GM12892 (cell line): ENCODE measurements around the gene RNF114. TPM values are rescaled to one million over a fixed set of nuclear protein-coding genes. Genes with fewer than 3 reads are reported as not detected.
A peak's percentile ranks its signal among the peaks of the same experiment; 100 is the strongest.

ENCODE experiments used
- DNase-seq: peaks from one replicate; pipeline ENCODE4 v3.0.0; 2011; ENCODE audit not compliant: insufficient read length
- FAIRE-seq: peaks from 2 replicates; lab custom pipeline; 2011; peaks lifted over from hg19 to GRCh38; lab: Jason Lieb, UNC
- POLR2A ChIP-seq: IDR thresholded peaks from 2 replicates; pipeline ENCODE4 v1.6.1; 2011; ENCODE audit warnings: low read depth, low read length, control low read depth
- POLR2AphosphoS5 ChIP-seq: IDR thresholded peaks from 2 replicates; pipeline ENCODE4 v1.6.1; 2011; ENCODE audit warnings: low read depth, low read length, control low read depth
- TAF1 ChIP-seq: IDR thresholded peaks from 2 replicates; pipeline ENCODE4 v1.6.1; 2011; ENCODE audit warnings: low read depth, mild to moderate bottlenecking, control low read depth, low read length, borderline replicate concordance
- polyA plus RNA-seq: library from polyadenylated mRNA; unstranded; fragments of >200 nt; gene quantifications from one replicate; pipeline ENCODE4 v1.2.1, GENCODE V29; 2012; ENCODE audit warnings: missing spikeins, inconsistent platforms; ENCODE audit not compliant: missing spikeins

RNF114 gene, protein sequence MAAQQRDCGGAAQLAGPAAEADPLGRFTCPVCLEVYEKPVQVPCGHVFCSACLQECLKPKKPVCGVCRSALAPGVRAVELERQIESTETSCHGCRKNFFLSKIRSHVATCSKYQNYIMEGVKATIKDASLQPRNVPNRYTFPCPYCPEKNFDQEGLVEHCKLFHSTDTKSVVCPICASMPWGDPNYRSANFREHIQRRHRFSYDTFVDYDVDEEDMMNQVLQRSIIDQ
- polyA plus RNA-seq = 50.3 TPM

DNA sequence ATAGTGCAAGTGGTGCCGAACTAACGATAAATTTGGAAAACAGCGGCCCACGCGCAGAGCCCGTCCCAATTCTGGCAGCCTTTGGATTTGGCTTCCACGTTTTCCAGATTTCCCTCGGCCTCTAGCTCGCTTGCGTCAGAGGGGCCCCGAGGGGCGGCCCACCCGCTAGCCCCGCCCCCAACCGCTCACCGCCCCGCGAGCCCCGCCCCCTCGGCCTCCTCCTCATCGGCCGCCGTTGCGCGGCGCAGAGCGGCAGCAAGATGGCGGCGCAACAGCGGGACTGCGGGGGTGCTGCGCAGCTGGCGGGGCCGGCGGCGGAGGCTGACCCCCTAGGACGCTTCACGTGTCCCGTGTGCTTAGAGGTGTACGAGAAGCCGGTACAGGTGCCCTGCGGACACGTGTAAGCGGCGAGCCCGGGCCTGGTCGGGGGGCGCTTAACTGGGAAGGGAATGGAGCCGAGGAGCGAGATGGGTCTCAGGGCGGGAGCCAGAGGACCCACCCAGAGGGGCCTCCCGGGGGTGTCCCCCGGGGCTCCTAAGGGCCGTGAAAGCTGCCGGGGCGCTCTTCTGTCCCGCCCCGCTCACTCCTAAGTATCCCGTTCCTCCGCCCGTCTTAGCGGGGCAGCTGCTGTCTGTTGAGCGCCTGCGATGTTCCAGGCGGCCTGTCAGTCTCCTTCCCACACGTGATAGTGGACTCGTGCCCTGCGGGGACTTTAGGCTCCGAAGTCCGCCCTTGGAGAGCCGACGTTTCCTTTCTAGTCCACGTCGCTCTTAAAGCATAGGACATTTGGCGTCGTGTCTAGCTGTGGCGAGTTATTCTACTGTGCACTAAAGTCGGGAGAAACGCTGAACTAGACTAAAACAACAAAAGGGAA lies at the start of gene RNF114:
TSS of gene RNF114 (plus strand) at position 245 of the 874 bp plus-strand sequence. CDS start at position 261, 16 bp downstream.
- TF ChIP-seq POLR2A (peak; percentile 83; the same call in 1 of the 2 replicates), POLR2AphosphoS5 (peak; percentile 85), TAF1 (peak; percentile 77; the same call in 1 of the 2 replicates)
- peak; percentile 95 for DNase-seq
- peak; percentile 67 for FAIRE-seq

DNA sequence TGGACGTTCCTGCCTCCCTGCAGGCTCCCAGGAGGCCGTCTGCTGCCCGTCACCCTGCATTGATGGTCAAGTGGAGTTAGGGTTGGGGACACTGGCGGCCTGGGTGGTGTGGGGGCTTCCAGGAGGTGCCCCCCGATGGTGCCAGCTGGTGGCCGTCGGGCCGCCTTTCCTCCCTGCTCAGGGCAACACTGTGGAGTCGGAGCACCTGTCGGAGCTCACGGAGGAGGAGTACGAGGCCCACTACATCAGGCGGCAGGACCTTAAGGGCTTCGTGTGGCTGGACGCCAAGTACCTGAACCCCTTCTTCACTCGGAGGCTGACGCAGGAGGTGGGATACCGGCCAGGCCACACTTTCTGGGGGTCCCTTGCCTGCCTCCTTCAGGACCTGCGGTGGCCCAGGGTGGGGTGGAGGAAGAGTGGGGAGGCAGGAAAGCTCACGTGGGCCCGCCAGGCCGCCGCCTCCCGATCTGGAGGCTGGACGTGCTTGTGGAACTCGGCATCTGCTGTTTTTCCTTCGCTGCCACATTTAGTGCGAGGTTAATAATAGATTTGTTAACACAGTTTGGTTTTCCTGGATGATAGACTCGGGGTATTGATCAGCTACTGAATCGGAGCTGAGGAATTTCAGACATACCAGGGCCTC lies 49.5 kb upstream of the RNF114 start:
- TF ChIP-seq POLR2AphosphoS5 (no peak), POLR2A (no peak), TAF1 (no peak)
- no peak for FAIRE-seq

DNA sequence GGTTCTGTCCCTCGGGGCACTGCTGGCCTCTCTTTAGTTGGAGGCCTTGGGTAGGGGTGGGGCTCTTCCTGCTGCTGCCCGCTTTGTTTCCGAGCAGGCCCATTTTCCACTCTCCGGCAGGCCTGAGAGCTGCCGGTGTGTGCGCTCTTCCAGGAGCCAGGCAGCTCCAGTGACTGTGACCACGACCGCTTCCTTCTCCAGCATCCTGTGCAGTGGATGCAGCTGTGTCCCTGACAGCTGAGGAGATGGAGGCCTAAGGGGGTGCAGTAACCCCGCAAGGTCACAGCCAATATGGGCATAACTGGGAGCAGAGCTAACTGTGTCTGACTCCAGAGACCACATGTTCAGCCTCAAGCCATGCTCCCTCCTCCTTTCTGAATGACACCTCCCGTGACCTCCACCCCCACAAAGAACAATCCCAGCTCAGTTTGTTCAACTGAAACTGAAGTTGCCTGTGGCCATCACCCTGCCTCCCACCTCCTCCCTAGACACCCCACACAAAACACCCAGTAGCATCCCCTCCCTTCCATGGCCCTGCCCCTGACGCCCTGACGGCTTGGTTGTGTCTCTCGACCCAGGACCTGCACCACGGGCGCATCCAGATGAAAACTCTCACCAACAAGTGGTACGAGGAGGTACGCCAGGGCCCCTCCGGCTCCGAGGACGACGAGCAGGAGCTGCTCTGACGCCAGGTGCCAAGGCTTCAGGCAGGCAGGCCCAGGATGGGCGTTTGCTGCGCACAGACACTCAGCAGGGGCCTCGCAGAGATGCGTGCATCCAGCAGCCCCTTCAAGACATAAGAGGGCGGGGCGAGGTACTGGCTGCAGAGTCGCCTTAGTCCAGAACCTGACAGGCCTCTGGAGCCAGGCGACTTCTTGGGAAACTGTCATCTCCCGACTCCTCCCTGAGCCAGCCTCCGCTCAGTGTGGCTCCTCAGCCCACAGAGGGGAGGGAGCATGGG lies 48.7 kb upstream of the RNF114 start:
- no peak for DNase-seq
- FAIRE-seq = no peak
- TF ChIP-seq POLR2AphosphoS5 = no peak
- TF ChIP-seq TAF1 = no peak
- TF ChIP-seq POLR2A = no peak

More for the DNA sequence above, 49.5 kb upstream of the RNF114 start:
- no peak for DNase-seq

DNA sequence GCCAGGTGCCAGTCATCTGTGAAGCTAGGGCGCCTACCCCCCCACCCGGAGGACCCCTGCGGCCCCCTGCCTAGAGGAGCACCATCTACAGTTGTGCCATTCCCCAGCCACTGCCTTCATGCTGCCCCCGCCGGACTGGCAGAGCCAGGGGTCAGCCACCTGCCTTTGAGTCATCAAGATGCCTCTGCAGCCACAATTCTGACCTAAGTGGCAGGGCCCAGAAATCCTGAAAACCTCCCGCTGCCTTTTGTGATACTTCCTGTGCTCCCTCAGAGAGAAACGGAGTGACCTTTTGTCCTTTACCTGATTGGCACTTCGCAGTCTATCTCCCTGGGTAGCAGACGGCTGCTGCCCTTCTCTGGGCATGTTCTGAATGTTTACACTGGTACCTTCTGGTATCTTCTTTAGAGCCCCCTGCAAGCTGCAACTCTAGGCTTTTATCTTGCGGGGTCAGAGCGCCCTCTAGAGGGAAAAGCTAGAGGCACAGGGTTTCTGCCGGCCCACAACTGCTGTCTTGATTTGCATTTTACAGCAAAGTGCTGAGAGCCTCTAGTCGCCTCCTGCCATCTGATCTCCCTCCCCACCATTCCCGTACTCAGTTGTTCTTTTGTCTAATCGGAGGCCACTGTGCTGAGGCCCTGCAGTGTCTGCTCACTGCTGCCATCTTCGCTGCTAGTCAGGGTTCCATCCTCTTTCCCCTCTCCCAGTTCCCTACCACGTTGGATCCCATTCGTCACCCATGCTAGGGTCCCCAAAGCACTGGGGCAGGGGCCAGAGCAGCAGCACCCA lies 47.8 kb upstream of the RNF114 start:
- FAIRE-seq = peak; percentile 90
- TF ChIP-seq TAF1 (no peak), POLR2A (no peak), POLR2AphosphoS5 (no peak)
- peak; percentile 70 for DNase-seq

DNA sequence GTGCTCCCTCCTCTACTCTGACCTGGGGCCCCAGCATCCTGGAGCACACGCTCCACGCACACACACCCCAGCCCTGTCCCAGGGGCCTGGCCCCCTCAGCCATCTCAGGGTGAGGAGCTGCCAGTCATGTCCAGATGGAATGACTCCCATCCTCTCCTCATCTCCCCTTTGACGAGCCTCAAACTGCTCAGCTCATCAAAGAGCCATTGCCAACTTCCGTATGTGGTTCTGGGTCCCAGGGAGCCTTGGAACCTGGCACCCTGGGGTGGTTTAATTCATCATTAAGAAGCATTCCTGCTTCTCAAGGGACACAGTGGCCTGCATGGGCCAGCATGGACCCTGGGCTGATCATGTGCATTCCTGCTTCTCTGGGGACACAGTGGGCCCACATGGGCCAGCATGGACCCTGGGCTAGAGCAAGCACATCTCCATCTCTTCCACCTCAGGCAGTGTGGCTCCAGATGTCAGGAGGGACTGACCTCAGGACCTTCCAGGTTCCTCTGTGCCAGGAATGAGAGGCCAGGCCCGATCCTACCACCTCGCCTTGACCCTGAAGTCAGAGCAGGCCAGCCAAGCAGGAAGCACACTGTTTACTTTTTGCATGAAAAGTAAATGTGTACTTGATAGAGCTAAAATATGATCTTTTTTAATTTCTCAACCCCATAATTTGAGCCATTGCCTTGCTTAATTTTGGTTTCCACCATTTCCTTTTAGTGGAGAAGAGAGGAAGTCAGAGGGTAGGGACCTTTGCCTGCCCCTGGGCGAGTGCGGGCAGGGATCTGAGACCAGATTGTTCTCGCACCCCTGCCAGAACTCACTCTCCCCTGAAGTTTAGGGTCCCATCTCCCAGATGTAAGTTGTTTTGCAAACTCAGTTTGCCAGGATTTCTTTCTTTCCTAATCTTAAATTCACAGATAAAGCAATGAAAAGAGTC lies 46.9 kb upstream of the RNF114 start:
- no peak for FAIRE-seq
- DNase-seq = no peak
- TF ChIP-seq POLR2AphosphoS5 (no peak), POLR2A (no peak), TAF1 (no peak)

DNA sequence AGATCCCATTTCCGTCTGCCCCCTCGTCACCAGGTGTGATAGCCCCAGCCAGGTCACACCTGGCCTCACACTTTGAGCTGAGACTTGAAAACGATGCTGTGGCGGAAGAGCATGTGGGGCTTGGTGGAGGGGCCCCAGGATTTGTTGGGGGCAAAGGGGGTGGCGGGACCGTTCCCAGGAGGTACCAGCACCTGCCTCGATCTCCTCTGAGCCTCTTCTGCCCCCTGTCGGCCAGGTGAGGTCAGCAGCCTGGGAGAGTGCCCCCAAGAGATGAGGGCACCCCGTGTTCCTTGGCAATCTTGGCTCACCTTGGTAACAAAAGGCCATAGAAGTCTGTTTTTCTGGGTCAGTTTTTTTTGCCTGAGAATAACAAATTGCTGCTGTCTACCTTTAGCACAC lies 46.3 kb upstream of the RNF114 start:
- FAIRE-seq (no peak), DNase-seq (no peak)
- no peak for TF ChIP-seq POLR2A
- TF ChIP-seq TAF1 = no peak
- no peak for TF ChIP-seq POLR2AphosphoS5

DNA sequence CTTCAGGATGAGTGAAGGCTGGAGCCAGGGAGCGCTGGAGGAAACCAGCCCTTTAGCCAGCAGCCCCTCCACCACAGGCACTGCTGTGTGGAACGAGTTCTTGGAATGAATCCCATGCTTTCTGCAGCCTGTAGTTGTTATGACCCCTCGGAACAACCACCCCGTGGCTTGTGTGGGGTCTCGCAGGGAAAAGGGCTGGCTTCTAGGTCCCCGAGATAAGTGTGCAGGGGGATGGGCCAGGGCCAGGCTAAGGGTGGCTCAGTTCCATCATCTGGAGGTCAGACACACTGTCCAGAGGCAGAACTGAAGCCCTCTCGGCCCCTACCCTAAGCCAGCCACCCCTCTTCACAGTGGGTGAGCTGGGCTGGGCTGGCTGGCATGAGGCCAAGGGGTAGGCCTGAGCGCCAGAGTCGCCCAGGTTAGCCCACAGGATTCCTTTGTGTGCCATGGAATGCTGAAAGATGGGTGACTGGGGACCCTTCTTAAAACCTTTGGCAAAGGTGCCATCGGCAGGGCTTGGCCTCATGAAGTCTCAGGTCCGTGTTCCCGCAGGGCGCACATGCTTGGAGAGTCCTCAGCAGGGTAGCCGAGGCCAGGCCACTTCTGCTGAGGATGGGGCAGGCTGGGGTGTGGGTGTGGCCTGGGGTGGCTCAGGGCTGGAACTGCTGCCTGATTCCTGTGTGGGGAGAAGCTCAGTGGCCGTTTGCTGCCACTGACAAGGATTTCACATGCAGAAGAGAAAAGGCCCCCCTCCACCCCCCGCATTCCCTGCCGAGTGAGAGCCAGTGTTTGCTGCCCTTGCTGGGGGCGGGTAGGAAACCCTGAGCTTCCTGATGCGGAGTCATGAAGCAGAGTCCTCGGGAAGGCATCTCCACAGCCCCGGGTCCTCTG lies 45.5 kb upstream of the RNF114 start:
- TF ChIP-seq POLR2AphosphoS5 (no peak), TAF1 (no peak), POLR2A (no peak)
- DNase-seq = no peak
- peak; percentile 46 for FAIRE-seq

DNA sequence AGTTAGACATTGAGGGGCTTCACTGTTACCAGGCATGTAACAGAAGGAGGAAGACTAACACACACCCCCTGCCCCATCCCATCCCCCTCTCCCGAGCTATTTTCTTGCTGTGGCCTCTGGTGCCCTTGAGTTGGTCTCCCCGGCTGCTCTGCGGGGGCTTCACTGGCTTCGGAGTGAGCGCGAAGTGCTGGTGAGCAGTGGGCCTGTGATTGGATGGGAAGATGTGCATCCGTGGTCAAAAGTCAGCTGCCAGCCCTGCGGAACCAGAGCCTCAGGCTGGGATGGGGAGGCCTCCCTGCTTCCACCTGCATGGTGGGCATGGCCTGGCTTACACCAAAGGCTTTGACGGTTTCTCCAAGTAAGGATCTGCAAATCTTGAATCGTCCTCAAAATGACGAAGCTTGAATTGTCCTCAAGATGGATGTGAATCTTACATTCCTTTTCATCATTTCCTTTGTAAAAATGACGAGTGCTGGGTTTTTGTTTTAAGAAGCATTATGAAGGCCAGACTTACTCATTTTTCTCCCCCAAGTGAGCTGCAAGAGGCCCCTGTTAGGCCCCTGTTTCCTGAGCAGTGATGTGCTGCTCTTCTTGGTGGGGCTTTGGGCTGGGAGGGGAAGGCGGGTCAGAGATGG lies 44.6 kb upstream of the RNF114 start:
- DNase-seq (no peak), FAIRE-seq (no peak)
- no peak for TF ChIP-seq POLR2AphosphoS5
- no peak for TF ChIP-seq POLR2A
- TF ChIP-seq TAF1 = no peak
